GM23248 (cell line): ENCODE data around the gene AP2M1.

Experiments
- EZH2 ChIP-seq: fragments of 200-600 bp; sonication (generic); IDR thresholded peaks from 2 replicates; pipeline ENCODE4 v1.6.1; 2018; ENCODE audit warnings: antibody characterized with exemption, mild to moderate bottlenecking; ENCODE audit not compliant: insufficient read depth, poor library complexity, severe bottlenecking
- EZH2phosphoT487 ChIP-seq: fragments of 200-600 bp; sonication (generic); IDR thresholded peaks from 2 replicates; pipeline ENCODE4 v1.6.1; 2018; ENCODE audit warnings: antibody characterized with exemption, moderate library complexity, mild to moderate bottlenecking, low read depth; ENCODE audit not compliant: insufficient read depth

GRCh38 chr3:184175506-184175905, 851 bp downstream of the AP2M1 start:
- no peak for TF ChIP-seq EZH2
- no peak for TF ChIP-seq EZH2phosphoT487
